HG03432 (cell line): ENCODE measurements around the gene ZNF787.

Source experiments
- ATAC-seq: cut with Tn5 transposase; IDR thresholded peaks from one replicate; pipeline ENCODE4 v1.9.1; 2021; ENCODE audit warnings: mild to moderate bottlenecking, moderate library complexity; ENCODE audit not compliant: unreplicated experiment

ZNF787 gene

DNA sequence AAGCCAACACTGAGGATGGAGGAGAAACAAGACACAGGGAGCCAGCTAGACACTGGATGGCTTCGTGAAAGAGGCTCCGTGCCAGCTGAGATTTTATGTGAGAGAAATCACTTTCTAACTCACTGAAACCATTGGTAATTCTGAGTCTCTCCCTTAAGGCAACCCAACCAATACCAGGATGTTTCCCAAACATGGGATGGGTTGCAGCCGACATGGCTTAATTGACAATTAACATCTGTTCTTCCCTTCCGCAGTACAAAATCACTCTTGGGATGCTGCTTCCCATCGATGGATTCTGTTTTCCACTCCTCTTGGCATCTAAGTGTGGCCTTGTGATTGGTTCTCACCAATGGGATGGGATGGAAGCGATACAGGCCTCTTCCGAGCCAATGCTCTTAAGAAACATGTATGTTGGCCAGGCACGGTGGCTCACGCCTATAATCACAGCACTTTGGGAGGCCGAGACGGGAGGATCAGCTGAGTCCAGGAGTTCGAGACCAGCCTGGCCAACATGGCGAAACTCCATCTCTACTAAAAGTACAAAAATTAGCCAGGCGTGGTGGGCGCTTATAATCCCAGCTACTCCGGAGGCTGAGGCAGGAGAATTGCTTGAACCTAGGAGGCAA, 2.3 kb upstream of the ZNF787 start:
- ATAC-seq: no peak

DNA sequence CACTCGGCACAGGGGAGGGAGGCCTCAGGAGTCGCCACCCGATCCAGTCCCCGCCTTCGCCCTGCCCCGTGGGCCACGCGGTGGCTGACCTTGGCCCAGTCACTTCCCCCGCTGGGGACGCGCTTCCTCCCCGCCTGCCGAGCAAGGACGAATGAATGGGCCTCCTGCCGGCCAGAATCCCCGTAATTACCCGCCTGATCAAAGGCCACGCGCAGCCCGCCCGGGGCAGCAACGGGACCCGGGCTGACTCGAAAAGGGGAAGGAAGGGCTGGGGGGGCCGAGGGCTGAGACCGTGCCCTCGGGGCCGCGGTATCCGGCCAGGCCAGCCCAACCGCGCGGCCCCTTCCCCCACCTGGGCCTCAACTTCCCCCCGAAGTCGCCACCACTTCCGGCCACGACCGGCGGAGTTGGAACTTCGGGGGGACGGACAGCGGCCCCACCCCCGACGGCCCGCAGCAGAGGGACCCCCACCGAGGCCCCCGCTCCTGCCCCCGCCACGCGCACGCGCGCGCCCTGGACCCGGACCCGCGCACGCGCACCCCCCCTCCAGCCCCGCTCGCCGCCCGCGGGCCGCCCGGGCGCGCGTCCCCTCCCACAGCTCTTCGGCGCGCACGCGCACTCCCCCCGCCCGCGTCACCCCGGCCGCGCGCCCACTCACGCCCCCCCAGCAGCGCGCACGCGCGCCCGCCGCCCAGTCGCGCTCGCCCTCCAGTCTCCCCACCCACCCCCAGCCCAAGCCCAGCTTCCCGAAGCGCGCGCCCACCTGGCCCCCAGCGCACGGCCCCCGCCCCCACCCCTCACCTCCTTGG, 520 bp downstream of the ZNF787 start:
- ATAC-seq: peak; percentile 31

DNA sequence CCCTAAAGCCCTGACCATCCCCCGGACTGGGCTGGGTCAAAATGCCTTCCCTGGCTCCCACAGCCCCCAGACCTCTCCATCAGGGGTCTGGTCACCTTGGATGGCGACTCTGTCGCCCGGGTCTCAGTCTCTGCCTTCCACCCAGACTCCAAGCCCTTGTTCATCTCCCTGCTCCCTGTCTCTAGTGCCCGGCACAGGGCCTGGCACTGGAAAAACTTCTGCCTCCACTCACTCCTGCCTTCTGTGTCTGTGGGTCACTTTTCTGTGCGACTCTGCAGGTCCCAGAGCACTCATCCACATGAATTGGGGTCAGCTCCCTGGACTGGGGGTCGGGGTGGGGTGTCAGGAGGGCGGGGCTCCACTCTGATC, 1.1 kb downstream of the ZNF787 start:
- no peak for ATAC-seq

DNA sequence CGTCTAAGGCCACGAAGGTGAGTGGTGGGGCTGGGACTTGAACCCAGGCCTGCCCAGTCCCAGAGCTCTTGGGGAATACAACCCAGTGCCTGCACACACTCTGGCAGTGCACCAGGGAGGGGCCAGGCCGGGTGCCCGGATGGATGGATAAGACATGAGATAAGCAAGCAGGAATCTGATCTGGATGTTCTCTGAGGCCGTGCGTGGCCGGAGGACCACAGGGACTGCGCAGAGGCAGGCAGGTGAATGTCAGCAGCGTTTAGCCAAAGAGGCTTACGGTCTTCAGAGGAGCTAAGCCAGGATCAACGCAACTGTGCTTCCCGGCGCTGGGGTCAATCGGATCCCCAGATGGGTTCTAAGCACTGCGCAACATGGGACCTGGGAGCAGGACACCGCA, 1.5 kb downstream of the ZNF787 start:
- ATAC-seq: no peak

DNA sequence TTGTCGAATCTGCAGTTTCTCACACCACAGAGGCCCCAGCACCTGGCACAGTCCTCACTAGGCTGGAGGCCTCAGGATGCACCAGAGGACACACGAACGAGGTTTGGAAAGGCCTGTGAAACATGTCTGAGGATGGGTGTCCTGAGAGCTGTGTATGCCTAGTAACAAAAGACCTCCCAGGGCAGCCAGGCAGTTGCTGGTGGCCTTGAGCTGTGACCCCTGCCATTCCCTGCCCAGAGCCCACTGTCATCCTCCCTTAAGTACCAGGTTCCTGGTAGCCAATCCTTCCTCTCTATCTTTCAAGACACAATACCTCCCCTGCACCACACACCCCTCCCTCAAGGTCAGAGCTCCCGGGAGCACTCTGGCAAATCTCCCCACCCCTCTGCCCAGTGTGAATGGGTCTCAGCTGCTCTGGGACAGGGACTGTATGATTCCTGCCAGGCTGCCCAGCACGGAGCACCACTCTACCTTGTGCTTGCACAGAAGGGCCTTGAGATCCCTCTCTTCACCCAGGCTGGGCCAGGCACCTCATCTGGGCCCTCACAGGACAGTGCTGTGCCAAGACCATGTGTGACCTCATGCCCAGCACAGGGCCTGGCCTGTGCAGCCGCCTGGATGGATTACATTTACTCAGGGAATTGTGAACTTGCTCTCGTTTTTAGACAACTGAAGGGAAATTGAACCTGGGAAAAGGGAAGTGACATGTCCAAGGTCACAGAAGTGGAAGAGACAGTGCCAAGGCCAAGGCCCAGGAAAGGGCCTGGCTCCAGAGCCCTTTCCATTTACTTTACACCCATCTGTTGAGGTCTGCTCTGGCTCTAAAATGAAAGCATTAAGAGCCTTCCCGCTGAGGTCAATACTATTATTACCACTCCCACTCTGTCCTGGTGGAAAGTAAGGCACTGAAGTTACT, 2.2 kb downstream of the ZNF787 start:
- ATAC-seq: no peak

DNA sequence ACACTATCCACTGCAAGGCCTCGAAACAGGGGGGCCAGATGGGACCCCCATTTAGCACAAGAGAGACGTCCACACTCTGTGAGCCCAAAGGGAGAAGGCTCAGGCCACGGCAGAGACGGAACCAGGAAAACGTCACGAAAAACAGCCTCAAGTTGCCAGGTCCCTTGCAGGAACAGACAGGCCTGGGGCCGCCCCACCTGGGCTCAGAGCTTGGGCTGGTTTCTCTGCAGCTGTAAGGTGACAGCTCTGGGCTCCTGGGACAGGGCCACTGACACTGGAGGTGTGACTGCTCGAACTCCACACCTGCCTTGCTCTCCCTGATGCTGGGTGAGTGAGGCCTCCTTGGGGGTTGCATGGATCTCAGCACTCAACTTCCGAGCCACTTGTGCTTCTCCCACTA, 3.2 kb downstream of the ZNF787 start:
- no peak for ATAC-seq

DNA sequence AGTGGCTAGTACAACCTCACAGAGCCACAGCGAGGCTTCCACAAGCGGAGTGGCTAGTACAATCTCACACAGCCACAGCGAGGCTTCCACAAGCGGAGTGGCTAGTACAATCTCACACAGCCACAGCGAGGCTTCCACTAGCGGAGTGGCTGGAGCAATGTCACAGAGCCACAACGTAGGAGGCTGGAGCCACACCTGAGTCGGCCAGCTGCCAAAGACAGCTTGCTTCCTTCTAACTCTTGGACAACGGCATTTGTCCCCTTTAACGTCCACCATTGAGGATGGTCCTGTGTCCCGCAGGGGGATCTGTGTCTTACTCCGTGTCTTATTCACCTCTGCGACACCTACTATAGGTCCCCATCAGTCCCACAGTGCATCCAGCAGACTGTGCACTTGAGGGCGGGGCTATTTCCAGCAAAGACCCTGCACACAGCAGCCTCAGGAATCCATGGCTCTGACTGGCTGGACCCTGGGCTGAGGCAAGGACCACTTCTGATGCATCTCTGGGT, 3.7 kb downstream of the ZNF787 start:
- ATAC-seq: no peak

DNA sequence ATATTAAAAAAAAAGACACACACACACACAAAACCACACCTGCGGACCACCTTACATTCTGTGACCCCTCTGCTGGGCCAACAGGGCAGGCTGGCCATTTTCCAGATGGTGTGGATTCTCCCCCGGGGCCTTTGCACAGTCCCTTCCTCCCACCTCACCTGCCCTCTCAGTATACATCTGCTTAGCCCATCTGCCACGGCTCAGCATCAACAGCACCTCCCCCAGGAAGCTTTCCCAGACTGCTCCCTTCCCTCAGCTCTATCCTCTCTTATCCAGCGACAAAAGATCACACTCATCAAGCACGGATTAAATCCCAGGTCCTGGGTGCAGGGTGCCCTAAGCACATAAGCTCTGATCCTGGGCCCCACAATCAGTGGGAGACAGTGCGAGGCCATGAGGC, 4.5 kb downstream of the ZNF787 start:
- no peak for ATAC-seq

DNA sequence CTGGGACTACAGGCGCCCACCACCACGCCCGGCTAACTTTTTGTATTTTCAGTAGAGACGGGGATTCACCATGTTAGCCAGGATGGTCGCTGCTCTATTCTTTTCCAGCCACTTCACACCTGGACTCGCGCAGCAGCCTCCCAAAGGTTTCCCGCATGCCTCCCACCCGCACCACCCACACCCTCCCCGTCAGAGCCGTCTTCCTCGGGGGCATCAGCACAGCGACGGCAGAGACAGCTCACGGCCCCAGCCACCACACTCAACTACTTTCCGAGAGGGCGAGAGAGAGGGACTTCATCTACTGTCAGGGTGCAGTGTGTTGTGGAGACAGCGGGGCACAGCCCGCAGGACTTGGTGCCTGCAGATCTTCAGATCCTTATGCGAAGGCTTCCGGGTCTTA, 5.6 kb downstream of the ZNF787 start:
- ATAC-seq: no peak

DNA sequence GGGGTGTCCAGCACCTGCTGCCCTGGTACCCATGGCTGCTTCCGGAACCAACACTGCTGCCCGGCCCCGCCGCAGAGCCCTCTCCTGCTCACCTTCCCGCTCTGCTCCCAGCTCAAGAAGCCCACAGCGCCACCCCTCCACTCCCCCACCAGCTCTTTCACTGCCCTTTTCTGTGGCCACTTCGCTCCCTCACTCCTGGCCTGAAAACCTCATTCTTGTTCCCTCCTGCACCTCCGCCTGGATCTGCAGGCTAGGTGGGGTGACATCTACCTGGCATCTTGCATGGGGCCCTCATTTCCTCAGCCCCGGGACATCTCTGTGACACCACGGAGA, 6.4 kb downstream of the ZNF787 start:
- ATAC-seq: no peak

DNA sequence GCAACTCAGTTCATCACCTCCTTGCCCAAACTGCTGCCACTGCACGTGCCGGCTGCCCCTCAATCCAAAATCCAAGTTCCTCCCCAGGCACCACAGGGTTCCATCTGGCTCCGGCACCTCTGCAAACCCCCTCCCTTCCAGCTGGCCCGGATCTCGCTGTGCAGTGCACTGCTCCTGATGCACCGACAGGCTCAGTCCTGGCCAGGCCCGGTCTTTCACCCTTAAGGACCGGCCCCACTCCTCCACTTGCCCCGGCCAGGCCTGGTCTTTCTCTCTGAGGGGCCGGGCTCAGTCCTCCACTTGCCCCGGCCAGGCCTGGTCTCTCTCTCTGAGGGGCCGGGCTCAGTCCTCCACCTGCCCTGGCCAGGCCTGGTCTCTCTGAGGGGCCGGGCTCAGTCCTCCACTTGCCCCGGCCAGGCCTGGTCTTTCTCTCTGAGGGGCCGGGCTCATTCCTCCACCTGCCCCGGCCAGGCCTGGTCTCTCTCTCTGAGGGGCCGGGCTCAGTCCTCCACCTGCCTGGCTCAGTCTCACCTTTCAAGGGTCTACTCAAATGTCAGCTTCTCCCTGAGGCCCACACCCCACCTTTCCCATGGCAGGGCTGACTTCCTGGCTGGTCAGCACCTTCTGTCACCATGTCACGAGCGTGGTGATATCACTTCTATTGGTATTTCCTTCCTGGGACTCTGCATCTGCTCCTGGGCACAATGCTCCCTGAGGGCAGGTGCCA, 6.9 kb downstream of the ZNF787 start:
- no peak for ATAC-seq

DNA sequence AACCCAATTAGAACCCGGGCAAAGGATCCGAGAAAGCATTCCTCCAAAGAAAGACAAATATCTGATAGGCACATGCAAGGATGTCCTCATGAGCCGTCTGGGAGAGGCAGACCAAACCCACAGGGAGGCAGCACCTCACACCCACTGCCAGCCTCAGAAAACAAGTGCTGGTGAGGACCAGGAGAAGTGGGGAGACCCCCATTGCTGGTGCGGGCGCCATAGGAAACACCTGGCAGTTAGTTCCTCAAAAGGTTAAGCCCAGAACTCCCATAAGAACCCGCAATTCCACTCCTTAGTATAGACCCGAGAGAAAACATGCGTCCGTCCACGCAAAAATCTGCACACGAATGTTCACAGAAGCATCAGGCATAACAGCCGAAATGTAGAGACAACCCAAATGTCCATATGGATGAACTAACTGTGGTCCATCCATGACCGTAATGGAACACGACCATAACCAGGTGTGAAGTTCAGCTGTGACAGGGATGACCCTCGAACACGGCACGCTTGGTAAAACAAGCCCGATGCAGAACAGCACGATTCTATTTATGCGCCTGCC, 7.9 kb downstream of the ZNF787 start:
- ATAC-seq: no peak

DNA sequence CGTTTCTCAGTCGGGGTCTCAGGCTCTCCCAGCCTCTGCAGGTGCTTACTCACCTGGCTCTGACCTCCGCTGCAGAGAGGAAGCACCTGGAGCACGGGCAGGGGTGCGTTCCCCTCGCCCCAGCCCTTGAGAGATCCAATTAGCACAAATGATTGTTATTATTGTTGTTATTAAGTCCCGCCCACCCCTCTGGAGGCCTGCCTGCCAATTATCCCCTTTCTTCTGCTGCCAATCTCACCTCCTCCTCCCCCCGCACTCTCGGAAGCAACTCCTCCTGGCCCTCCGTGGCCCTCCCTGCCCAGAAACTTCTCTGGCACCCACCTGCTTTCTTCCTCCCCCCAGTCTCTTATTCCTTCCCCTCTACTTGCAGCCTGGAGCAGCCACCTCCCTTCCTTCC, 8.8 kb downstream of the ZNF787 start:
- ATAC-seq: no peak

DNA sequence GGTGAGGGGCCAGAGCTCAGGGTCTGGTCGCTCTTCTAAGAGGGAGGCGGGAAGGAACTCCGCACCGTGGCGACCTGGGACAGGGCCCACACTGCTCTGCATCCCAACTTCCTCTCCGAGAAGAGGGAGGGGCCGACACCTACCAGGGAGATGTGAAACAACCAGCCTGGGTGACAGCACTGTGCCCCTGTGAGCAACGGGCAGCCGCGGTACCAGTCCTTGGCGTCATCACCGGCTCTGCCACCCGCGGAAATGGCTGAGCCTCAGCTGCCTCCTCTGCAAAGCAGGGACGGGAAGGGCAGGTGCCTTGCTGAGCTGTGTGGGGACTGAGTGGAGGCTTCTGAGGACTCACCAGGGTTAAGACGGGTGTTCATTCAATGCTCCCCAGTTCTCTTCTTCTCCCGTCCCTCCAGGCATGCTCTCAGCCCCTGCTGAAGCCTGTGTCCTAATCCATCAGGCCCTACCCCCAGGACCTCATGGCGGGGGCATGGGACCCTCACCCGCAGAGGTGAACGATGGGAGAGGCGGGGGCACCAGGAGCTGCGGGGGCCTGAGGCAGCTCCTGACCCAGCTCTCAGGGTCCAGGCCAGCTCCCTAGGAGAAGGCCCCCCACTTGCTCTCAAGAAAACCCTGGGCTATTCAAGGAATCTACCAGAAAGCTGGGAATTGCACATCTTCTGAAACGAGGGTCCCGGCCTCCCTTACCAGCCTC, 9.3 kb downstream of the ZNF787 start:
- ATAC-seq: peak; percentile 79

DNA sequence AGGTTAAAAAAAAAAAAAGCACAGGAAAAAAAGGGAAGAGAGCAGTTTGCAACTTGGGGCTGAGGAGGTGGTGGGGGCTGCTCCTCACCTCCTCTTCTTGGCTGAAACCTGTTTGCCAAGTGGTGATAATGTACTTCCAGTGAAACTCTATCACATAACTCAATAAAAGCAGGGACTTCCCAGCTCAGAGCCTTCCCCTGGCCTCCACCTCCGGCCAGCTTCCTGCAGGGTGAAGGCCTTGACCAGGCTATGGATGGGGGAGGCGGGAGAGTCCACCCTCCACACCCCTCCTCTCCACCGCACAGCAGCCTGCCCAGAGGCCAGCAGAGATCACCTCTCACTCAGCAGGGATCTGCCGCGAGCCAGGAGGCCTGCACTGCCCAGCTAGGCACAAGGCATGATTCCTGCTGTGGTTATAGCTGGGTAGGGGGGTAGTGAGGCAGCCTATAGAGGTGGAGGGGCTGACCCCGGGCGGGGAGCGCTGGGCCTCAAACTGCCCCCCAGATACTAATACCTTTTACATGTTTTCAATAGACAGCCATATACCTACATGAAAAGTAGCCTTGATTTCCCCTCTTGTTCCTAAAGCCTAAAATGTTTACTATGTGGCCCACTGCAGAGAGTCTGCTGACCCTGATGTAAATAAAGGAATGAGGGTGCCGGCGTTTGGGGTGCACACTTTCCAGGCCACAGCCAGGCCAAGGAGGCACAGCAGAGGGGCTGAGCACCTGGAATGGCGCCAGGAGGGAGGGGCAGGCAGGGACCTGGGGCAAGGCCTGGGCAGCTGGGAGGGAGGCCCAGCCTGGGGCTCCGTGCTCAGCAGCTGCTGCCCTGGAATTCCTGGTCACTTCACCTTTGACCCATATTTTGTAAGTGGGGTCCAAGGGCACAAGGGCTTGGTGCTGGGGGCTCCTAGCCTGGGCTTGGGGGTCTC, 10.3 kb downstream of the ZNF787 start:
- ATAC-seq: no peak

DNA sequence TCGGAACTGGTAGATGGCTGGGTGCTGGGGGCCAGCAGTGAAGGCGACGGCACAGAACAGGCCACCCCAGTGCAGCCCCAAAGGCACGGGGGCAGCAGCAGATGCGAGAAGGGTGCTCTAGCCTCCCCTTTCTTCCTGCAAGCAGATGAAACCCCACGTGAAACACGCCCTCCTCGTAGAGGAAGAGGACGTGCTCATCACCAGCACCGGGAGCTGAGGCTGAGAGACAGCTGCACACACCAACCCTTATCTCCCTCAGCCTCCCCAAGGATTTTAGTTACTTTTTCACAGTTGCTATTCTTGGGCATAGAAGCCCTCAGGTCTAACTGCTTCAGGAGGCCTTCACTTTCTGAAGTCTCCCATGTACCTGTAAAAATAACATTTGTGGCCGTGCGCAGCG, 11.9 kb downstream of the ZNF787 start:
- ATAC-seq: no peak

DNA sequence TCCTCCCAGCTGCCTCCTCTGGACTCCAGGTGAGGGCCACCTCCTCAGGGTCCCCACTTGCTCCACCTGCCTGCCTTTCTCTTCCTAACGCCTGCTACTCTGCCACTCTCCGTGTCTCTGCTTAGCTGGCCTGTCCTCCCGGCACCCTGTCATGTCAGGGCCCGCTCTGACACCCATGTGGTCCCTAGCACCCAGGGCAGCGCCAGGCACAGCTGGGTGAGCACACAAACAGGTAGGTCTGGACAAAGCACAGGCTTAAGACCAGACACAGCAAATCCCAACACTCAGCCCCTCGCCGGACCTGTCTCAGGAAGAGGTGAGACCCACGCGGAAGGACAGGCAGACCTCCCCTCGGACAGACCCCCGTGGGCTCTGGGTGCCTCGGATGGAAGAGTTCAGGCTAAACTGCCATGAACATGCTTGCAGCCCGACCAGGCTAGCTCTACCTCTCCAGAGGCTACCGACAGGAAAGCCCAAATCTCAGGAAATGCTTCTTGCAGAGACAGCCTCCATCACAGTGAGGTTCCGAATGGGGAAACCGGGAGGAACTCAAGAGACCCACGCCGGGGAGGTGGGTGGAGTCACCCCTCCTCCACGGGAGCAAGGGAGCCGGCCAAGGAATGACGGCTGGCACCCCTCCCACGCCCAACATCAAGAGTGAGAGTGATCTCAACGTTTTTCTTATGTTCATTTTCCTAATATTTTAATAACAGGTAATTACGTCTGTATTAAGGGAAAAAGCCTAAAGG, 12.5 kb downstream of the ZNF787 start:
- no peak for ATAC-seq

DNA sequence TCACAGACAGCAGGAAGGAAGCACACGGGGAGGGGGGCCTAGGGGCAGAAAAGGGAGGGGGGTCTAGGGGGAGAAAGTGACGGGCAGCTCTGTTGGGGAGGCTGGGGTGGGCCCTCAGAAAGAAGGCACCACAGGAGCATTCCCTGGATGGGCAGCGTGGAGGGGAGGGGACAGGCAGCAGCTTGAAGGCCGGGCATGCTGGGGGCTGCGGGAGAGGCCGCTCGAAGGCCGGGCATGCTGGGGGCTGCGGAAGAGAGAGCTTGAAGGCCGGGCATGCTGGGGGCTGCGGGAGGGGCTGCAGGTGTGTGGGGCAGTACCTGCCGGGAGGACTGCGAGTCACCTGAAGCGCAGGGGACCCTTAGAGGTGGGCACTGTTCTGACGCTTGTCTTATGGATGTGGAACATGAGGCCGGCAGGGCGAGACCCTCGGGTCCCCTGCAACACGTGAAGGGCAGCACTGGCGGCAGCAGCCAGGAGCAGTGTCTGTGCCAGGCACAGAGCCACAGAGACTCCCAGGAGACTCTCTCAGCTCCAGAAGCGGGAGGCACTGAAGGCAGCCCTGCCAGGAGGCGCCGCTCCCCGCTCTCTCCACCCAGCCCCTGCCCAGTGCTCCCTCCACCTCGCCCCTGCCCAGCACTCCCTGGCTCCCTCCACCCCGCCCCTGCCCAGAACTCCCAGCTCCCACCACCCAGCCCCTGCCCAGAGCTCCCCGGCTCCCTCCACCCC, 13.3 kb downstream of the ZNF787 start:
- ATAC-seq: no peak
